Left hindlimb (tissue), 1 donor: ENCODE data around the gene LRRC1.

ENCODE experiments used
- DNase-seq: peaks from one replicate; pipeline ENCODE4 v3.0.0-alpha.2; 2018

The LRRC1 gene

GRCh38 chr6:53896196-53896595, 101.4 kb downstream of the LRRC1 start:
- no peak for DNase-seq

- DNase-seq, result no peak
These were observed 103.4 kb downstream of the LRRC1 start for GRCh38 chr6:53898026-53898795.

DNA sequence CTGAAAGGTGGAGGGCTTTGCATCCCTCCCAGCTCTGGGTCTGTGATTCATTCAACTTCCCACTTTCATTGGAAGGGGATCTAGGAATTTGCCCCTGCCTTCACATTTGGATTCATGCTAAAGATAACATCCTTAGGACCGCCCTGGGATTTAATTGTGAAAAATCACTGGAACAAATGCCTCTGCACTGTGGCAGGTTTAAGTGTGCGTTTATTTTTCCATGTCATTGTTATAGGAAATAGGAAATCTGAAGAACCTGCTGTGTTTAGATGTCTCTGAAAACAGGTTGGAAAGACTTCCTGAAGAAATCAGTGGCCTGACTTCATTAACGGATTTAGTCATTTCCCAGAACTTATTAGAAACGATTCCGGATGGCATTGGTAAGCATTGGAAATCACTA, 104.7 kb downstream of the LRRC1 start:
- no peak for DNase-seq

DNA sequence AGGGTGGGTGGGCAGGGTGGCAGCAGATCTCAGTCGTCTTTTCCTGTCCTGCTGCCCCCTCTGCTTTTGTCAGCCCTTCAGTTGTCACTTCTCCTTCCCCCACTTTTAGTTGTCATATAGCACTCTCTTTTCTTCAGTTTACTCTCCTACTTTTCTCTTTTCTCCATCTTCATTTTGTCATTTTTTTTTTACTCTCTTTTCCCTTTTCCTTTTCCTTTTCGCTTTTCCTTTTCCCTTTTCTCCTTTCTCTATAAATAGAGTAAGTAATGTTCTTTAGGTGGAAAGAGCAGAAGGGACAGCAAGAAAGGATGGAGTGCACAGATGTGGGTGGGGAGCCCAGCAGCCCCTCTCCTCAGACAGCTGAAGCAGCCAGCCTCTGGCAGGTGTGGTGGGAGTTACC, 108.6 kb downstream of the LRRC1 start:
- no peak for DNase-seq

GRCh38 chr6:53906103-53906502, 111.3 kb downstream of the LRRC1 start:
- DNase-seq, result no peak

GRCh38 chr6:53906842-53907241, 112.0 kb downstream of the LRRC1 start:
- DNase-seq, result no peak

GRCh38 chr6:53910834-53911233, 116.0 kb downstream of the LRRC1 start:
- no peak for DNase-seq

DNA sequence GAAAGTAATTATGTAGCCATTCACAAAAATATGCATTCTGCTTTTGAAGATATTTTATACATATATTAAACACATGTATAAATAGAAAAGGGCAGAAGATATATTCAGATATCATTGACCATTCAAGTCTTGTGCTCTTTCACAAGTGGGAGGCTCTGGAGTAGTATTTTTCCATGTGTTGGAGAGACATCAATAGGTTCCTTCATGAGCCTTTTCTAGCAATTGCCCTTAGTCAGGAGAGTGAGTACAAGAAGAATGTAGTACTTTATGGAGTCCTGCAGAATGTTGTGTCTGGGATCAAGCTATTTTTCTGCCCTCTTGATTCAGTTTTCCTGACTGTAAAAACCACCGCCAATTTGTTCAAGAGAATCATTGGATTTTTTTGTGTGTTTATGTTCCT, 117.9 kb downstream of the LRRC1 start:
- DNase-seq, result no peak

- DNase-seq, result no peak
These were observed 118.5 kb downstream of the LRRC1 start for GRCh38 chr6:53913286-53913685.

DNA sequence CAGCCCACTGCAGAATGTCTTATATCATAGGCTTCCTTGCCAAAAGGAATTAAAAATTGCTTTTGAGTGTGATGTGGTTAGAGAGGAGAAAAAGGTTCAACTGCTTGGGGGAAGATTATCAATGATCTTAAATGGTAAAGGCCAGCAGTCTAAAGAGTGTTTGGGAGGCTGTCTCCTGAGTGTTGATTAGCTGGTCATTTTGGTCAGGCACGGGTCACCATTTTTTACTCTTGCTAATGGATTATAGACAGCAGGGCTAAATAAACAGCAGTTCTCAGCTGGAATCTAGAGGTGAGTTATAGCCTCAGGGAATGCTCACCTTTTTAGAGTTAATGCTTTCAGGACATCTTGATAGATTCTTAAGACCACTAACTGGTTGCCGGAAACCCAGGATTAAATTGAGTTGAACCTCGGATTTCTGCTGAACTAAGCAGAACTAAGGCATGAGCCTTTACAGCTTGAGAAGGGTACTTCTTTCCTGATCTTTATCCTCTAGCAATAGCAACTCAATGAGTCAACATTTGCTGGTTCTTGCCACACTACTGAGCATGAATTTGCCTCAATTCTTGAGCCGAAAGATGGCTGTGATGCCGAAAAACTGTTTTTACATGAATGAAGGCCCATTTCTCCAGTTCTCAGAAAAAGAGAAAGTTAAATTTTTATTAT, 120.4 kb downstream of the LRRC1 start:
- no peak for DNase-seq

- no peak for DNase-seq
These were observed 122.1 kb downstream of the LRRC1 start for GRCh38 chr6:53916804-53917463.

- DNase-seq, result no peak
These were observed 122.6 kb downstream of the LRRC1 start for GRCh38 chr6:53917464-53917842.

GRCh38 chr6:53918854-53919510, 124.2 kb downstream of the LRRC1 start:
- no peak for DNase-seq

DNA sequence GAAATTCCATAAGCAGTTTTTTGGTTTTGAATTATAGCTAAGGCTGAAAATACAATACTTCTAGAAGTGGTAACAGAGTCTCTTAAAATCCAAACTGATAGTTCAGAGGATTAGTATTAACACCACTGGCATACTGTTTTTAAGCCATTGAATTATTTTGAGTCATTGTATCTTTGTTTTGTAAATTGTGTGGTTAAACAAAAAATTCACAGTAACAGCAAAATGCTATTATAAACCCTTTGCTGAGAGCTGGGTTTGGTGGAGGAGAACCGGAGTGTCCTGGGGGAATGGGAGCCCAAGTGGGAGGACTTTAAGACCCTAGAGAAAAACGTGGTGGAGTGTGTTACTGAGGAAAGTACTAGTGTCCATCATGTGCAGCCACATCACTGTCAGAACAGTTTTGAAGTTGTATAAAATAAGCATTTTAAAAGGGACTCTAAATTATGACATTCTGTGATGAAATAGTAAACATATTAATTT, 125.1 kb downstream of the LRRC1 start:
- no peak for DNase-seq

DNA sequence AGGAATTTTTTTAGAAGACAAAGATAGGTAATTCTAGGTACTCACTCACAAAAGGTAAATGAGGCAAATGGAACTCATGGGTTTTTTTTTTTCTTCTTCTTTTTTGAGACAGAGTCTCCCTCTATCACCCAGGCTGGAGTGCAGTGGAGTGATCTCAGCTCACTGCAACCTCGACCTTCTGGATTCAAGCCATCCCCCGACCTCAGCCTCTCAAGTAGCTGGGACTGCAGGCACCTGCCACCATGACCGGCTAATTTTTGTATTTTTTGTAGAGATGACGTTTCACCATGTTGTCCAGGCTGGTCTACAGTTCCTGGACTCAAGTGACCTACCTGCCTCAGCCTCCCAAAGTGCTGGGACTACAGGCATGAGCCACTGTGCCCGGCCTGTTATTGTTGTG, 126.1 kb downstream of the LRRC1 start:
- DNase-seq, result no peak

DNA sequence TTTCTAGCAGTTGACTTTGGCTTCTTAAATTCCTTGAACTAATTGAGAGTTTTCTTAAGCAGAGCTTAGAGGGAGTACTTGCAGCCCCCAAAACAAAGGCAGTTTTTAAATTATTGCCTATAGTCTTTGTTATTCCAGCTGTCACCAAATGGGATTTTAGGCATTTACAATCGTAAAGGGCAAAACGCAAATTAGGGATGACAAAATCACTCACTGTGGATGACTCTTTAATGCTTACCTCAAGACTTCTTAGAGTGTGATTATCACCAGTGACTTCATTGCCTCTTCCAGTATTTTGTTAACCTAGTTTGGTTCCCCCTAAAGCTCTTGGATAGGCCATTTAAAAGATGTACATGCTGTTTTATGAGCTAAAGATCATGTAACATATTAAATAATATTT, 126.8 kb downstream of the LRRC1 start:
- DNase-seq, result no peak

DNA sequence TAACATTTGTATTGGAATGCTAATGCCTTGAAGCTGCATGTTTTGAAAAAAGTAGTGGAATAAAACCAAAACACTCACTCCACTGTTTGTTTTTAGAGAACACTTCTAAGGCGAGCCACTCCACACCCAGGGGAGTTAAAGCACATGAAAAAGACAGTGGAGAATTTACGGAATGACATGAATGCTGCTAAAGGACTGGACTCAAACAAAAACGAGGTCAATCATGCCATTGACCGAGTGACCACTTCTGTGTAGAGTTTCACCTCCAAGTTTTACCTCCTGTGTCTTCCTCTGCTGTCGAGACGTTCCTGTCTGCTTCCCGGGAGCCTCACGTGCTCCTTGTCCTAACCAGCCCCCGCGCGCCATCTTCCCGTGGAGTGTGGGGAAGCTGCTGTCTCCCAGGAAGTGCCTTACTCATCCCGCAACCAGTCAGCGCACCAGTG, 127.8 kb downstream of the LRRC1 start:
- no peak for DNase-seq

DNA sequence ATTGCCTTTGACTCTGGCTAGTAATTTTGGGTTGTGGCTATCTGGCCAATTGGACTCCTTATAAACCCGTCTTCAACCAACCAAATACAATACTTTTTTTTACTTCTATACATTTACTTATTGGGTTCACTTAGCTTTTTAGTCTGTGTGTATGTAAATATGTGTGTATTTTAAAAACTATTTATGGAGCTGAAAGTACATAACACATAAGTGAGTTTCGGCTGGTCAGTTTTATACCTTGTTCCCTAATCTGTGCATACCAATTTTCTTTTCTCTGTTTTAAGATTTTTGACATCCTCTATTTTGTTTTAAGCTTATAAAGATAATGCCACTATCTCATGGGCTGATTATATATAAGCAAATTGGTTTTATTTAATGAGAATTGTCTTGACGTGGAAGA, 129.5 kb downstream of the LRRC1 start:
- no peak for DNase-seq

DNA sequence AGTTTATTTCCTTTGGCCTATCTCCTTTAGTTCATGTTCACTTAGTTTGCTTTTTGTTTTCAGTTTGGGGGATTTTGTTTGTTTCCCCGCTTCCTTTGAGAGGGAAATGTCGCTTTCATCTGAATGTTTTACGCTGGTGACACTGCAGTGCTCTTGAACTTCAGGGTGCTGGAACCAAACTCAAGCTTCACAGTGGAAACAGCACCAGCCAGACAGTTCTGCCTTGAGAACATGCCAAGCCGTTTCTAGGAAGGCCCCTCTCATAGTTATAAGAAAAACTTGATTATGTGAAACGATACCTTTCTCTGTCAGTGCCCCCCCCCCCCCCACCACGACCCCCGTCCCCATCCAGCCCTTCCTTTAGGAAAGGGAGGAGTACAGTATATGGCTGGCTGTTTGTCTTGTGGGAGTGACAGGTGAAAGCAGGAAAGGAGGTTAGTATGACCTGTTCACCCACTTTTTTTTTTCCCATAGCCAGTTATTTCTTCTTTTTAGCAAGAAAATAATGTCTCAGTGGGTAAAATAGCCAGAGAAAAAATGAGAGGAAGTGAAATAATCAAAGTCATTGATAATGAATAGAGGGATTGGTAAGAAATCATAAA, 130.1 kb downstream of the LRRC1 start:
- no peak for DNase-seq

DNA sequence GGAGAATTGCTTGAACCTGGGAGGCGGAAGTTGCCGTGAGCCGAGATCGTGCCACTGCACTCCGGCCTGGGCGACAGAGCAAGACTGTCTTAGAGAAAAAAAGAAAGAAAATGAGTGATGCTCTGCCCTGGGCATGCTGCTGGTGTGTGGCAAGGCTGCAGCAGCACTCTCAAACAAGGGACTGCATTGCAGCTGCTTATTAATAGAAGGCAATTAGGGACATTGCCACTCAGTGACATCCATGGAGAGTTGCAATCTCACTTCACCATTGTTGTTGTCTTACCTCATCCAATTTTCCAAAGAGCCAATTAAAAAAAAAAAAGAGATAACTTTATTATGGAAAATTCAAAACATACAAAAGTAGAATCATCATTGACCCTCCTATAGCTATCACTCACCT, 131.1 kb downstream of the LRRC1 start:
- no peak for DNase-seq

GRCh38 chr6:53926505-53926904, 131.7 kb downstream of the LRRC1 start:
- no peak for DNase-seq

DNA sequence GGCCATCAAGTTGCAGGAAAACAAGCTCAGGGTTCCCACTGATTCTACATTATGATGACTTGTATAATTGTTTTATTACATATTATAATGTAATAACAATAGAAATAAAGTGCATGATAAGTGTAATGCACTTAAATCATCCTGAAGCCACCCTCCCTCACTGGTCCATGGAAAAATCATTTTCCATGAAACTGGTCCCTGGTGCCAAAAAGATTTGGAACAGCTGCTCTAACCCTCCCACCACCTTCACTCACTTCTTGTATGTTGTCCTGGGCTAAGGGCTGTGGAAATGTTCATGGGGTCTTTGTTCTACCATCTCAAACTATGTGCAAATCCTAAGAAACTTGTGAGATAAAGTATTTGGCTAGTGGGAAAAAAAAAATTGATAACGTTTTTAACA, 133.8 kb downstream of the LRRC1 start:
- DNase-seq, result no peak
